ENCODE results near the gene VPS35L.
"Not testable (repeated sequence)": the region's sequence is repeated elsewhere in the genome, so short reads cannot be mapped to it uniquely, and the experiment has no call there.

Gene VPS35L

GRCh38 chr16:19540241-19540970, 15.1 kb upstream of the VPS35L start:
- no peak for DNase-seq (ENCODE audit: low read depth)

- DNase-seq (ENCODE audit: low read depth) = no peak
These were observed 13.2 kb upstream of the VPS35L start for GRCh38 chr16:19542138-19542821.

GRCh38 chr16:19543278-19543996, 12.1 kb upstream of the VPS35L start:
- not testable (repeated sequence) for DNase-seq (ENCODE audit: low read depth)

GRCh38 chr16:19548144-19548543, 7.4 kb upstream of the VPS35L start:
- no peak for DNase-seq (ENCODE audit: low read depth)

GRCh38 chr16:19549673-19550072, 5.8 kb upstream of the VPS35L start:
- DNase-seq (ENCODE audit: low read depth) = no peak

GRCh38 chr16:19555938-19556771, 652 bp downstream of the VPS35L start:
- DNase-seq (ENCODE audit: low read depth) = peak; percentile 3

- DNase-seq (ENCODE audit: low read depth) = peak; percentile 36
These were observed 3.9 kb downstream of the VPS35L start for GRCh38 chr16:19559242-19559910.

- no peak for DNase-seq (ENCODE audit: low read depth)
These were observed 4.6 kb downstream of the VPS35L start for GRCh38 chr16:19560078-19560477.

- DNase-seq (ENCODE audit: low read depth) = no peak
These were observed 7.9 kb downstream of the VPS35L start for GRCh38 chr16:19563377-19563776.

- no peak for DNase-seq (ENCODE audit: low read depth)
These were observed 10.9 kb downstream of the VPS35L start for GRCh38 chr16:19566362-19566761.

GRCh38 chr16:19567560-19567959, 12.1 kb downstream of the VPS35L start:
- DNase-seq (ENCODE audit: low read depth) = no peak

GRCh38 chr16:19573997-19574396, 18.5 kb downstream of the VPS35L start:
- no peak for DNase-seq (ENCODE audit: low read depth)

- DNase-seq (ENCODE audit: low read depth) = no peak
These were observed 19.1 kb downstream of the VPS35L start for GRCh38 chr16:19574615-19575014.

- DNase-seq (ENCODE audit: low read depth) = no peak
These were observed 23.0 kb downstream of the VPS35L start for GRCh38 chr16:19578378-19578971.

GRCh38 chr16:19582050-19582831, 26.7 kb downstream of the VPS35L start:
- DNase-seq (ENCODE audit: low read depth) = no peak

- no peak for DNase-seq (ENCODE audit: low read depth)
These were observed 28.3 kb downstream of the VPS35L start for GRCh38 chr16:19583665-19584300.

GRCh38 chr16:19588661-19589060, 33.2 kb downstream of the VPS35L start:
- no peak for DNase-seq (ENCODE audit: low read depth)

- DNase-seq (ENCODE audit: low read depth) = no peak
These were observed 33.6 kb downstream of the VPS35L start for GRCh38 chr16:19589106-19589505.

GRCh38 chr16:19589771-19590302, 34.3 kb downstream of the VPS35L start:
- DNase-seq (ENCODE audit: low read depth) = peak; percentile 57

Measured in stromal cell of bone marrow (primary cell).